Ishikawa (cell line): ENCODE data around the gene CBY1.

ENCODE experiments used
- CEBPB ChIP-seq: IDR thresholded peaks from 2 replicates; pipeline ENCODE4 v1.6.1; 2012
- CREB1 ChIP-seq: IDR thresholded peaks from 2 replicates; pipeline ENCODE4 v1.6.1; 2012; ENCODE audit warnings: low read depth
- FOXM1 ChIP-seq: IDR thresholded peaks from 2 replicates; pipeline ENCODE4 v1.6.1; 2012; ENCODE audit warnings: low read depth, borderline replicate concordance
- TAF1 ChIP-seq: IDR thresholded peaks from 2 replicates; pipeline ENCODE4 v1.6.1; 2012; ENCODE audit warnings: low read depth, mild to moderate bottlenecking
- TEAD4 ChIP-seq: IDR thresholded peaks from 2 replicates; pipeline ENCODE4 v1.6.1; 2012

GRCh38 chr22:38719196-38719595 lies 62.8 kb downstream of the CBY1 start:
- TF ChIP-seq CEBPB (no peak), FOXM1 (no peak), CREB1 (no peak), TEAD4 (no peak), TAF1 (no peak)
